Mucosa of rectum (tissue), 2 donors: ENCODE results near the gene GPR142.

ENCODE experiments used
- H3K27ac ChIP-seq, 2 donors: one replicate each; pipeline ENCODE4 v1.7.0; 2013; ENCODE audit warnings: inconsistent platforms in 2 of 2, low read depth in 2 of 2, low read length in 2 of 2
- H3K27me3 ChIP-seq, 2 donors: one replicate each; pipeline ENCODE4 v1.7.0; 2013; ENCODE audit warnings: low read length in 2 of 2; ENCODE audit not compliant: control insufficient read depth in 2 of 2, insufficient read depth in 2 of 2
- H3K36me3 ChIP-seq, 2 donors: one replicate each; pipeline ENCODE4 v1.7.0; 2013; ENCODE audit warnings: low read length in 2 of 2; ENCODE audit not compliant: control insufficient read depth in 2 of 2, insufficient read depth in 2 of 2
- H3K4me1 ChIP-seq, 2 donors: one replicate each; pipeline ENCODE4 v1.7.0; 2013; ENCODE audit warnings: low read length in 2 of 2, mild to moderate bottlenecking in 1 of 2; ENCODE audit not compliant: control insufficient read depth in 2 of 2, insufficient read depth in 2 of 2
- H3K4me3 ChIP-seq, 2 donors: one replicate each; pipeline ENCODE4 v1.7.0; 2013; ENCODE audit warnings: low read length in 2 of 2
- H3K9ac ChIP-seq, 2 donors: one replicate each; pipeline ENCODE4 v1.7.0; 2013; ENCODE audit warnings: low read length in 2 of 2, low read depth in 1 of 2, mild to moderate bottlenecking in 1 of 2
- H3K9me3 ChIP-seq, 2 donors: one replicate each; pipeline ENCODE4 v1.7.0; 2013; ENCODE audit warnings: low read length in 2 of 2; ENCODE audit not compliant: control insufficient read depth in 2 of 2
- donor health status: healthy.
- donor health status: Normal muscosa, but diverticular disease.

GPR142 gene, protein sequence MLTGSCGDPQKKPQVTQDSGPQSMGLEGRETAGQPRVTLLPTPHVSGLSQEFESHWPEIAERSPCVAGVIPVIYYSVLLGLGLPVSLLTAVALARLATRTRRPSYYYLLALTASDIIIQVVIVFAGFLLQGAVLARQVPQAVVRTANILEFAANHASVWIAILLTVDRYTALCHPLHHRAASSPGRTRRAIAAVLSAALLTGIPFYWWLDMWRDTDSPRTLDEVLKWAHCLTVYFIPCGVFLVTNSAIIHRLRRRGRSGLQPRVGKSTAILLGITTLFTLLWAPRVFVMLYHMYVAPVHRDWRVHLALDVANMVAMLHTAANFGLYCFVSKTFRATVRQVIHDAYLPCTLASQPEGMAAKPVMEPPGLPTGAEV

DNA sequence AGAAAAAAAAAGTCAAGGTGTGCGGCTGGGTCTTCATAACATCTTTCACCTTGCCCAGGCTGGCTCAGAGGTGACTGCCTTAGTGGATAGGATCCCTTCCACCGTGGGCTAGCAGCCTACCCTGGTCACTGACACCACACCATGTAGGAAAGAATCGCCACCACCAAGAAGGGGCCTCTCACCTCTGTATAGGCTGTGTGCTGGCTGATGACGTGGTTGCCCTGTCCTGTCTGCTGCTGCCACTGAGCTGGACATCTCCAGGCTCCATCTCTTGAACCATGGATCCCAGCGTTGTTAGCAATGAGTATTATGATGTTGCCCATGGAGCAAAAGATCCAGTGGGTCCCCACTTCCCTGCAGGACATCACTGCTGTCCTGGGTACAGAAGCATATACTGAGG, at the start of gene GPR142:
TSS of gene GPR142 (plus strand) at position 301 of the 400 bp plus-strand sequence. CDS start 2,035 bp downstream, outside the sequence.
- H3K27ac ChIP-seq: no peak within 1 kb of the TSS
- H3K4me3 ChIP-seq: peak within 1 kb of the TSS in 1 of 2 donors; percentile 31
- H3K9ac ChIP-seq: no peak within 1 kb of the TSS
- H3K9me3 ChIP-seq: no peaks in the 10 kb centered on the region
- H3K36me3 ChIP-seq: no peaks in the 10 kb centered on the region
- H3K4me1 ChIP-seq: peaks cover 9 to 11% of the 10 kb centered on the region in 2 donors
- H3K27me3 ChIP-seq: peaks cover 3 to 6% of the 10 kb centered on the region in 2 donors

DNA sequence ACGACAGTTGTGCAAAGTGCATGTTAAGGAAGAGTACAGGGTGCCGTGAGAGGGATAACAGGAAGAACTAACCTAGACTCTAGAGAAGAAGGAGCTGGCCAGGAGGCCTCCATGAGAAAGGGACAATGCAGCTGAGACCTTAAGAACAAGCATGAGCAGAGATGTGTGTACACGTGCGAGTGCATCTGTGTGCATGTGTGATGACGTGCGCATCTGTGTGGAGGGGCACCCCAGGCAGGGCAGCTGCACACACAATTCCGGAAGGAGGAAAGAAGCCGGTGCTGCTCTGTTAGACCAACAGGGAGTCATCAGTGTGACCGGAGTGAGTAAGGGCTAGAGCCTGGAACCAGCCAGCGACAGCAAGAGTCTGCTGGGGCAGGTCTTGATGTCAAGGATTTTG, 48.9 kb upstream of the GPR142 start:
- H3K9me3 ChIP-seq: no peaks in the 10 kb centered on the region
- peaks cover 0 to 3% of the 10 kb centered on the region in 2 donors for H3K27me3 ChIP-seq
- no peak overlapping the region for H3K9ac ChIP-seq
- H3K36me3 ChIP-seq: no peaks in the 10 kb centered on the region
- H3K4me1 ChIP-seq: no peaks in the 10 kb centered on the region
- no peak overlapping the region for H3K4me3 ChIP-seq
- H3K27ac ChIP-seq: no peak overlapping the region

DNA sequence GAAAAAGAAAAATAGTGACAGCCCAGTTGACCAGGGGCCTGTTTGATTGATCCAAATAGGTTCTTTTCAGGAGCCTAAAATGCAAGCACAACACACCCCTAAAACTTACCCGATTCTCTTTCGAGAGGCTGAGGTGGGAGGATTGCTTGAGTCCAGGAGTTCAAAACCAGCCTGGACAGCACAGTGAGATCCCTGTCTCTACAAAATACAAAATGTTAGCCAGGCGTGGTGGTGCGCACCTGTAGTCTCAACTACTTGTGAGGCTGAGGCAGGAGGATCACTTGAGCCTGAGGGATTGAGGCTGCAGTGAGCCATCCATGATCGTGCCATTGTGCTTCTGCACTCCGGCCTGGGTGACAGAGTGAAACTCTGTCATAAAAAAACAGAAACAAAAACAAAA, 42.8 kb upstream of the GPR142 start:
- Histone ChIP-seq H3K36me3 (no peaks in the 10 kb centered on the region), H3K9me3 (no peaks in the 10 kb centered on the region), H3K27ac (no peak overlapping the region), H3K4me1 (peaks cover 4 to 5% of the 10 kb centered on the region in 2 donors), H3K27me3 (peaks cover 5 to 6% of the 10 kb centered on the region in 2 donors), H3K4me3 (no peak overlapping the region), H3K9ac (no peak overlapping the region)

DNA sequence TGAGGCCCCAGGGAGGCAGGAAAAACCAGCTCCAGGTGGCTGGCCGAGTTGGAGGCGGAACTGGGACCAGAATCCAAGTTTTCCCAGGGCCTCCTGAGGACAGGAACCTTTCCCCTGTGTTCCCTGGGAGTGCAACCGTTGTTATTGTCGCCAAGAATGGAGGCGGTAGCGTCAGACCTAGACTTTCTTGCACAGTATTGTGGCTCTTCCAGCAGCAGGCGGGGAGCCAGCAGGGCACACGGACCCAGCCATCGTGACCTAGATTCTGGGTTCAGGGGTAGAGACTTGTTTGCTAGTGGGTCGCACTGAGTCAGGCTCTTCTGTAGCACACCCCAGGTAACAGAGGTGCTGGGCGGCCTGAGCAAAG, 41.9 kb upstream of the GPR142 start:
- peaks cover 4 to 5% of the 10 kb centered on the region in 2 donors for H3K4me1 ChIP-seq
- H3K9me3 ChIP-seq: no peaks in the 10 kb centered on the region
- H3K27me3 ChIP-seq: peaks cover 6 to 8% of the 10 kb centered on the region in 2 donors
- H3K27ac ChIP-seq: no peak overlapping the region
- no peak overlapping the region for H3K9ac ChIP-seq
- H3K4me3 ChIP-seq: no peak overlapping the region
- H3K36me3 ChIP-seq: no peaks in the 10 kb centered on the region

DNA sequence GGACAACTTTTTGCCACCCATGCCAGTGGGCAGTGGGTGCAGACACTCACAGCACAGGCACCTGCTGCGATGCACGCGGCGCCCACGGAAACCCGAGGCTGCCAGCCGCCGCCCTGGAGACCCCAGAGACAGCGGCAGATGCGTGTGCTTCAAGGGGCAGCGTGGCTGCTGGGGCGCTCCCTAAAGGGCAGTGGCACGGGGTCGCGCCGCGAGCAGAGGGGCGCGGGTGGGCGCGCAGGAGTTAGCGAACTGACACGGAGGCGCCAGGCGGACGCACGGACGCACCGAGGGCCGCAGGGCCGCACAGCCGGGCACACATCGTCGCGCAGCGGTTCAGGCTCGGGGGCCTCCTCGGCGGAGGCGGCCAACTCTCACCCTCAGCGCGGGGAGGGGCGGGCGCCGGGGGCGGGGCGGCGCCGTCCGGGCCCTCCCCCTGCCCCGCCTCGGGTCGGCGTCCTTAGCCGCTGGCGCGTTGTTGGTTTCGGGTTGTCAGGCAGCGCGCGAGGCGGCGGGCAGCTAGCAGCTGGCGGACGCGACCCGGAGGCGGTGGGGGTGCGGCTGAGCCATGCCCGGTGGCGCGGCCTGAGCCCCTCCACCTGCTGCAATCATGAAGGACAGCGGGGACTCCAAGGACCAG, 41.4 kb upstream of the GPR142 start, which contains the start of gene KIF19:
TSS of gene KIF19 (plus strand) at position 484 of the 637 bp plus-strand sequence. CDS start at position 608, 124 bp downstream.
- Histone ChIP-seq H3K27me3 (peaks cover 6 to 8% of the 10 kb centered on the region in 2 donors), H3K9ac (peak within 1 kb of the TSS in 1 of 2 donors; percentile 18), H3K4me1 (peaks cover 4 to 5% of the 10 kb centered on the region in 2 donors), H3K27ac (no peak within 1 kb of the TSS), H3K36me3 (no peaks in the 10 kb centered on the region), H3K9me3 (no peaks in the 10 kb centered on the region), H3K4me3 (peak within 1 kb of the TSS; percentile 52 to 60)

DNA sequence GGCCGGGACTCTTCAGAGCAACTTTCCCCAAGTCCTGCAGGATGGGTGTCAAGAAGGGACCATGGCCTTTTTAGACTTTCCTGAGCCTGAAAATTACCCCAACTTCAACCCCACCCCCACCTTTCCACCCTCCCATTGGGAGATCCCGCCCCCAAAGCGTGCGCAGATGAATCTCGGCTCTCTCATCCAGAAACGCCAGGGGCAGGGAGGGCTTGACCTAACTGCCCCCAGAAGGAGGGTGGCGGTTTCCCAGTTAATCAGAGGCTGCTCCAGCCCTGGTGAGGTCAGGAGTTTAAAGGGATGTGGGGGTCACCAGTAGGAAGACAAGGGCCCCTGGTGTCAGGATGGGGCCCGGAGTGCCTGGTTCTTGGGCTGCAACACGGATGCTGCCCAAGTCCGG, 40.8 kb upstream of the GPR142 start:
- Histone ChIP-seq H3K9me3 (no peaks in the 10 kb centered on the region), H3K4me1 (peaks cover 4 to 5% of the 10 kb centered on the region in 2 donors), H3K27ac (no peak overlapping the region), H3K27me3 (peaks cover 6 to 8% of the 10 kb centered on the region in 2 donors), H3K36me3 (no peaks in the 10 kb centered on the region), H3K4me3 (peak overlapping the region; percentile 52 to 60), H3K9ac (peak overlapping the region in 1 of 2 donors; percentile 18)

DNA sequence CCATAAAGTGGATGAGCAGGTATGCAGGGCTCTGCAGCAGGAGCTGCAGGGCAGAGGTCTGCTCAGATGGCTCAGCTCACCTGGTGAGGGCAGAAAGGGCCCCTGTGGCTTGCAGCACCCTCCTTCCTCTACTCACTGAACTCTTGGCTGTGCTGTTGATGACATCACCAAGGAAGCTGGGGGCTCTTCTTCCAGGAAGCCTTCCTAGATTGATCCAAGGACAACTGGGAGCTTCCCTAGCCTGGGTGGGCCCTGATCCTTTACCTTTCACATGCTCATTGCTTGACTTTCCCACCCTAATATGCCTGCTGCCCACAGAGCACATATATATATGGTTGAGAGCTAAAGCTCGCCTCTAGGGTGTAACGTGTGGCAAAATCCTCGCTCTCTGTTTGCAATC, 38.8 kb upstream of the GPR142 start:
- Histone ChIP-seq H3K27me3 (peaks cover 6 to 8% of the 10 kb centered on the region in 2 donors), H3K4me3 (no peak overlapping the region), H3K4me1 (peaks cover 4 to 5% of the 10 kb centered on the region in 2 donors), H3K36me3 (no peaks in the 10 kb centered on the region), H3K9me3 (no peaks in the 10 kb centered on the region), H3K9ac (no peak overlapping the region), H3K27ac (no peak overlapping the region)

DNA sequence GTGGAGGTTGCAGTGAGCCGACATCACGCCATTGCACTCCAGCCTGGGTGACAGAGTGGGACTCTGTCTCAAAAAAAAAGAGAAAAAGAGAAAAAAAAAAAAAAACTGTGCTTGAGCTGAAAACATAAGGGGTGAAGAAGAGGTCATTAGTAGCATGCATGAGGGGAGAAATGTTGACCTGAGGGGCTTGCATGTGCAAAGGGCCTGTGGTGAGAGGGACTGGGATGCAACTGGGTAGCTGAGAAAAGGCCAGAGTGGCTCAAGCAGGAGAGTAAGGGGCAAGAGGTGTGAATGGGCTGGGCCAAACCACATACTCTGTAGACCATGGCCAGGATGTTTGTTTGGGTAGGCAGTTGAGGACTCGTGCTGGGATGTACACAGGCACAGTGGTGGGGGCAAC, 37.9 kb upstream of the GPR142 start:
- Histone ChIP-seq H3K4me3 (no peak overlapping the region), H3K4me1 (peaks cover 4 to 5% of the 10 kb centered on the region in 2 donors), H3K9ac (no peak overlapping the region), H3K36me3 (no peaks in the 10 kb centered on the region), H3K27ac (no peak overlapping the region), H3K9me3 (no peaks in the 10 kb centered on the region), H3K27me3 (peaks cover 6 to 8% of the 10 kb centered on the region in 2 donors)

DNA sequence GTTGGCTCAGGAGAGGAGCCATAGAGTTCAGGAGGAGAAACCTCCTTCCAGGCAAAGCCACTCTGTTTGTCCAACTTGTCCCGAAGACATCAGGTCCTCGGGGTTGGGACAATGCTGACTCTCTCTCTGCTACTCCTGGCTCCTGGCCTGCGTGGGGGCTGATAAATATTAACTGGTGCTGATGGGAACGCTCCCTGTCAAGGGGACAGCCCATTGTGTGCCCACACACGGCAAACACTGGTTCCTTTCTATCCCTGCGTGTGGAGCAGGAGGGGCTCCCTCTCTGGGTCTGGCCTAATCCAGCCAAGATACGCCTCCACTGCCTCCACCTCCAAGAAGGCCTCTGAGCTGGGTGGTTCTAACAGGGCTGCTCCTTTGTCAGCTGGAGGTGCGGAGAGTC, 36.9 kb upstream of the GPR142 start:
- Histone ChIP-seq H3K4me3 (no peak overlapping the region), H3K4me1 (peaks cover 4 to 5% of the 10 kb centered on the region in 2 donors), H3K36me3 (no peaks in the 10 kb centered on the region), H3K27ac (no peak overlapping the region), H3K9ac (no peak overlapping the region), H3K27me3 (peaks cover 2 to 8% of the 10 kb centered on the region in 2 donors), H3K9me3 (no peaks in the 10 kb centered on the region)

DNA sequence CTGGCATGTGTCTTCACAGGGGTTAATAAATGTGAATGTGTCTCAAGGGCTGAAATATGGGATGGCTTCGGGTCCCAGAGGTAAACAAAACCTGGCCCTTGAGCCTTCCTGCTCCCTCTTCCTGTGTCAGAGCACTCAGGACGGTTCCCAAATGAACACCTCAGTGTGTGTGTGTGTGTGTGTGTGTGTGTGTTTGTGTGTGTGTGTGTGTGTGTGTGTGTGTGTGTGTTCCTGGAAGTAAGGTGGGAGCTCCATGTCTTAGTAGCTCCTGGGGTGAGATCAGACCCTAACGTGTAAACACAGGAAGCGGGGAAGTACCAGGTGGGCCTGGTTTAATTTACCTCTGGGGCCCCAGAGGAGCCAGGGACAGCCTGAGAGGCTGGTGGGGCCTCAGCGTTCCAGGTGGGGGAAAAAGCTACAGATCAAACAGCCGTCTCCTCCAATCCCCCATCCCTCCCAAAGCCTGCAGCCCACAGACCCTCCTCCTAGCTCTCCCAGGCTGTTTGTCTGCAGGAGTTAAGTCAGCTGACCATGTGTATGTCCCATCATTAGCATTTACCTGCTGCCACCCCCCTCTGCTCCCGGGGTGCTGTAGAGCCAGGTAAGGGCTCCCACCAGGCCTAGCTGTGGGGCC, 35.2 kb upstream of the GPR142 start:
- Histone ChIP-seq H3K9me3 (no peaks in the 10 kb centered on the region), H3K27me3 (peaks cover 2 to 3% of the 10 kb centered on the region in 2 donors), H3K4me1 (no peaks in the 10 kb centered on the region), H3K36me3 (no peaks in the 10 kb centered on the region), H3K9ac (peak overlapping the region in 1 of 2 donors; percentile 12), H3K27ac (peak overlapping the region; percentile 38 to 49), H3K4me3 (no peak overlapping the region)
